T-helper 1 cell treated with Interleukin-12 subunit alpha and Interleukin-12 subunit beta and Interleukin-4 antibody, amounts not matched to agents 30 μg/mL and 1 μg/mL, for 36 hours (primary cell): ENCODE data around the gene GNA15.
"Not testable (repeated sequence)": the region's sequence is repeated elsewhere in the genome, so short reads cannot be mapped to it uniquely, and the experiment has no call there.

Experiments used
- H3K27ac Mint-ChIP-seq: one replicate; pipeline ENCODE4 v1.8.0; 2021; ENCODE audit warnings: mild to moderate bottlenecking, mixed read lengths
- H3K27me3 Mint-ChIP-seq: one replicate; pipeline ENCODE4 v1.8.0; 2021; ENCODE audit warnings: low read depth, mixed read lengths
- H3K36me3 Mint-ChIP-seq: one replicate; pipeline ENCODE4 v1.8.0; 2021; ENCODE audit warnings: low read depth, mixed read lengths
- H3K4me1 Mint-ChIP-seq: one replicate; pipeline ENCODE4 v1.8.0; 2021; ENCODE audit warnings: low read depth, mixed read lengths
- H3K4me3 Mint-ChIP-seq: one replicate; pipeline ENCODE4 v1.8.0; 2021; ENCODE audit warnings: mild to moderate bottlenecking, moderate library complexity, mixed read lengths
- H3K9me3 Mint-ChIP-seq: one replicate; pipeline ENCODE4 v1.8.0; 2021; ENCODE audit warnings: mixed read lengths

The GNA15 gene

GRCh38 chr19:3190921-3191805 lies 55.3 kb downstream of the GNA15 start:
- H3K27ac Mint-ChIP-seq = peak overlapping the region; percentile 24
- peaks cover 19% of the 10 kb centered on the region for H3K4me1 Mint-ChIP-seq
- H3K4me3 Mint-ChIP-seq = no peak overlapping the region

GRCh38 chr19:3191806-3192104 lies 55.9 kb downstream of the GNA15 start:
- H3K4me1 Mint-ChIP-seq = peaks cover 17% of the 10 kb centered on the region
- H3K27me3 Mint-ChIP-seq, H3K27ac Mint-ChIP-seq, H3K9me3 Mint-ChIP-seq, H3K4me3 Mint-ChIP-seq: not testable (repeated sequence)
- H3K36me3 Mint-ChIP-seq = peaks cover 17% of the 10 kb centered on the region

More at GRCh38 chr19:3190921-3191805, 55.3 kb downstream of the GNA15 start:
- peaks cover 18% of the 10 kb centered on the region for H3K36me3 Mint-ChIP-seq
- no peaks in the 10 kb centered on the region for H3K27me3 Mint-ChIP-seq
- no peaks in the 10 kb centered on the region for H3K9me3 Mint-ChIP-seq

GRCh38 chr19:3192228-3192635 lies 56.4 kb downstream of the GNA15 start:
- H3K36me3 Mint-ChIP-seq = peaks cover 12% of the 10 kb centered on the region
- no peak overlapping the region for H3K4me3 Mint-ChIP-seq
- H3K27ac Mint-ChIP-seq = no peak overlapping the region

GRCh38 chr19:3192684-3193083 lies 56.9 kb downstream of the GNA15 start:
- H3K27ac Mint-ChIP-seq = no peak overlapping the region
- H3K4me1 Mint-ChIP-seq = peaks cover 10% of the 10 kb centered on the region

More at GRCh38 chr19:3192228-3192635, 56.4 kb downstream of the GNA15 start:
- Mint-ChIP-seq H3K9me3 (no peaks in the 10 kb centered on the region), H3K27me3 (no peaks in the 10 kb centered on the region), H3K4me1 (peaks cover 12% of the 10 kb centered on the region)

GRCh38 chr19:3193256-3194105 lies 57.6 kb downstream of the GNA15 start:
- Mint-ChIP-seq H3K4me3 (no peak overlapping the region), H3K36me3 (peaks cover 12% of the 10 kb centered on the region), H3K4me1 (peaks cover 6% of the 10 kb centered on the region), H3K9me3 (no peaks in the 10 kb centered on the region), H3K27ac (no peak overlapping the region), H3K27me3 (no peaks in the 10 kb centered on the region)

More at GRCh38 chr19:3192684-3193083, 56.9 kb downstream of the GNA15 start:
- Mint-ChIP-seq H3K27me3 (no peaks in the 10 kb centered on the region), H3K36me3 (peaks cover 12% of the 10 kb centered on the region), H3K4me3 (no peak overlapping the region), H3K9me3 (no peaks in the 10 kb centered on the region)

- Mint-ChIP-seq H3K4me3 (no peak overlapping the region), H3K36me3 (peaks cover 12% of the 10 kb centered on the region), H3K4me1 (no peaks in the 10 kb centered on the region), H3K27ac (no peak overlapping the region), H3K9me3 (no peaks in the 10 kb centered on the region), H3K27me3 (no peaks in the 10 kb centered on the region)
Observed at GRCh38 chr19:3194106-3195087, 58.6 kb downstream of the GNA15 start.

GRCh38 chr19:3196064-3196932 lies 60.5 kb downstream of the GNA15 start:
- peaks cover 12% of the 10 kb centered on the region for H3K36me3 Mint-ChIP-seq

GRCh38 chr19:3196933-3197205 lies 61.0 kb downstream of the GNA15 start:
- H3K27me3 Mint-ChIP-seq = no peaks in the 10 kb centered on the region
- peaks cover 12% of the 10 kb centered on the region for H3K36me3 Mint-ChIP-seq
- no peaks in the 10 kb centered on the region for H3K4me1 Mint-ChIP-seq
- H3K27ac Mint-ChIP-seq = no peak overlapping the region
- H3K4me3 Mint-ChIP-seq = no peak overlapping the region
- no peaks in the 10 kb centered on the region for H3K9me3 Mint-ChIP-seq

More at GRCh38 chr19:3196064-3196932, 60.5 kb downstream of the GNA15 start:
- Mint-ChIP-seq H3K27ac (no peak overlapping the region), H3K27me3 (no peaks in the 10 kb centered on the region), H3K9me3 (no peaks in the 10 kb centered on the region), H3K4me1 (no peaks in the 10 kb centered on the region), H3K4me3 (no peak overlapping the region)

GRCh38 chr19:3198901-3199700 lies 63.3 kb downstream of the GNA15 start:
- H3K27ac Mint-ChIP-seq = no peak overlapping the region
- H3K27me3 Mint-ChIP-seq = no peaks in the 10 kb centered on the region
- H3K36me3 Mint-ChIP-seq = peaks cover 4% of the 10 kb centered on the region
- H3K9me3 Mint-ChIP-seq = no peaks in the 10 kb centered on the region
- no peak overlapping the region for H3K4me3 Mint-ChIP-seq
- H3K4me1 Mint-ChIP-seq = no peaks in the 10 kb centered on the region

GRCh38 chr19:3201072-3201700 lies 65.4 kb downstream of the GNA15 start:
- Mint-ChIP-seq H3K4me3 (no peak overlapping the region), H3K36me3 (no peaks in the 10 kb centered on the region), H3K27ac (no peak overlapping the region), H3K4me1 (no peaks in the 10 kb centered on the region), H3K9me3 (no peaks in the 10 kb centered on the region), H3K27me3 (no peaks in the 10 kb centered on the region)

GRCh38 chr19:3201911-3202310 lies 66.1 kb downstream of the GNA15 start:
- no peak overlapping the region for H3K4me3 Mint-ChIP-seq
- no peaks in the 10 kb centered on the region for H3K9me3 Mint-ChIP-seq
- H3K4me1 Mint-ChIP-seq = no peaks in the 10 kb centered on the region
- no peak overlapping the region for H3K27ac Mint-ChIP-seq
- no peaks in the 10 kb centered on the region for H3K27me3 Mint-ChIP-seq
- no peaks in the 10 kb centered on the region for H3K36me3 Mint-ChIP-seq

- no peaks in the 10 kb centered on the region for H3K9me3 Mint-ChIP-seq
- H3K27ac Mint-ChIP-seq = no peak overlapping the region
- H3K27me3 Mint-ChIP-seq = no peaks in the 10 kb centered on the region
- no peaks in the 10 kb centered on the region for H3K4me1 Mint-ChIP-seq
- no peaks in the 10 kb centered on the region for H3K36me3 Mint-ChIP-seq
- no peak overlapping the region for H3K4me3 Mint-ChIP-seq
Observed at GRCh38 chr19:3202346-3202745, 66.5 kb downstream of the GNA15 start.
